Sigmoid colon (tissue), 4 donors: ENCODE data around the gene BCAR3.

Source experiments
- CTCF ChIP-seq, 4 experiments: fragments of 450-650 bp in 3 of 4; fragments of 200-600 bp in 1 of 4; IDR thresholded peaks; one replicate each; pipeline ENCODE4 v1.5.1; 2016 to 2019; ENCODE audit warnings: antibody characterized with exemption in 4 of 4, mild to moderate bottlenecking in 3 of 4, moderate library complexity in 2 of 4
- EP300 ChIP-seq, 4 donors: sonication (generic); formaldehyde crosslinking; IDR thresholded peaks; one replicate each; pipeline ENCODE4 v1.6.1; 2017; ENCODE audit warnings: antibody characterized with exemption in 4 of 4
- POLR2A ChIP-seq, 2 donors: fragments of 450-650 bp; IDR thresholded peaks; one replicate each; pipeline ENCODE4 v1.6.1; 2016; ENCODE audit warnings: antibody characterized with exemption in 2 of 2, mild to moderate bottlenecking in 2 of 2, moderate library complexity in 2 of 2
- POLR2AphosphoS5 ChIP-seq, 4 donors: sonication (generic); formaldehyde crosslinking; IDR thresholded peaks; one replicate each; pipeline ENCODE4 v1.6.1; 2017; ENCODE audit warnings: antibody characterized with exemption in 4 of 4

- no peak for TF ChIP-seq POLR2AphosphoS5 (IDR thresholded peaks at IDR 0.05)
- no peak for TF ChIP-seq CTCF (IDR thresholded peaks at IDR 0.05)
- TF ChIP-seq POLR2A (IDR thresholded peaks at IDR 0.05): no peak
- no peak for TF ChIP-seq EP300 (IDR thresholded peaks at IDR 0.05)
Measured at GRCh38 chr1:93601686-93602085, 80.0 kb downstream of the BCAR3 start.
